Eye (tissue), 1 donor: ENCODE results near the gene ETS1.

Source experiments
- DNase-seq: peaks from one replicate; pipeline ENCODE4 v3.0.0-alpha.2; 2015

Gene ETS1

GRCh38 chr11:128421577-128422330, 165.6 kb downstream of the ETS1 start:
- no peak for DNase-seq

GRCh38 chr11:128420951-128421350, 166.4 kb downstream of the ETS1 start:
- no peak for DNase-seq

- no peak for DNase-seq
Observed at GRCh38 chr11:128420265-128420664, 167.1 kb downstream of the ETS1 start.

GRCh38 chr11:128419012-128419767, 168.2 kb downstream of the ETS1 start:
- DNase-seq, result no peak

GRCh38 chr11:128417607-128418324, 169.6 kb downstream of the ETS1 start:
- DNase-seq, result no peak

- no peak for DNase-seq
Observed at GRCh38 chr11:128416976-128417375, 170.4 kb downstream of the ETS1 start.

- no peak for DNase-seq
Observed at GRCh38 chr11:128415539-128415938, 171.8 kb downstream of the ETS1 start.

- no peak for DNase-seq
Observed at GRCh38 chr11:128412847-128413791, 174.2 kb downstream of the ETS1 start.

GRCh38 chr11:128411812-128412211, 175.5 kb downstream of the ETS1 start:
- DNase-seq, result no peak

GRCh38 chr11:128411150-128411549, 176.2 kb downstream of the ETS1 start:
- no peak for DNase-seq

GRCh38 chr11:128409476-128409875, 177.9 kb downstream of the ETS1 start:
- no peak for DNase-seq
